ENCODE results near the gene PNPLA6. TPM values are rescaled to one million over a fixed set of nuclear protein-coding genes. Genes with fewer than 3 reads are reported as not detected.

The PNPLA6 gene
- total RNA-seq, 1 experiment from 2014 or later: 67.6 TPM

- ChIA-PET CTCF (no interaction called here), POLR2A (interaction anchor here (0.6 to 0.9 kb wide), 2 partner anchors 10 to 92 kb away, joined by 3 to 6 read pairs; no protein-coding TSS in a partner anchor)
- peaks cover 1% of the 10 kb centered on the region; the same call in 1 of the 2 replicates for H3K36me3 ChIP-seq (ENCODE audit: control insufficient read depth, insufficient read depth, low read length)
- no peaks in the 10 kb centered on the region for H3K9me3 ChIP-seq
- intact Hi-C loops (cut with micrococcal nuclease; ENCODE audit: unreplicated experiment): loop anchor here (10.0 kb wide), 1 partner anchor 122 kb away; no protein-coding TSS in a partner anchor
- Mint-ChIP-seq H3K27ac (ENCODE audit: unreplicated experiment) (no peak overlapping the region), H3K4me3 (ENCODE audit: unreplicated experiment) (peak overlapping the region; percentile 70), H3K4me1 (ENCODE audit: low read depth, unreplicated experiment) (peaks cover 8% of the 10 kb centered on the region), H3K9me3 (ENCODE audit: unreplicated experiment) (no peaks in the 10 kb centered on the region), H3K36me3 (ENCODE audit: insufficient read depth, unreplicated experiment) (peaks cover 11% of the 10 kb centered on the region), H3K27me3 (ENCODE audit: insufficient read depth, unreplicated experiment) (no peaks in the 10 kb centered on the region)
- peak overlapping the region; percentile 75 for H3K4me3 ChIP-seq (ENCODE audit: low read depth, low read length)
- peaks cover 5% of the 10 kb centered on the region; the same call in 1 of the 2 replicates for H3K4me1 ChIP-seq
- H3K27me3 ChIP-seq (replicated peaks; ENCODE audit: control insufficient read depth, insufficient read depth, low read length): no peaks in the 10 kb centered on the region
- TF ChIP-seq CTCF (IDR thresholded peaks at IDR 0.05; ENCODE audit: insufficient read depth in 1 of 2, low read depth in 1 of 2, low read length in 1 of 2, severe bottlenecking in 1 of 2, unreplicated experiment in 1 of 2): no peak
- BruUV-seq (replicated peaks): no TSS peak
- DNase-seq: no peak
Observed at GRCh38 chr19:7516333-7516732, 19.2 kb upstream of the PNPLA6 start.

- intact Hi-C loops (cut with micrococcal nuclease; ENCODE audit: unreplicated experiment): loop anchor here (10.0 kb wide), 1 partner anchor 122 kb away; no protein-coding TSS in a partner anchor
- Mint-ChIP-seq H3K4me1 (ENCODE audit: low read depth, unreplicated experiment) (peaks cover 11% of the 10 kb centered on the region), H3K27me3 (ENCODE audit: insufficient read depth, unreplicated experiment) (no peaks in the 10 kb centered on the region), H3K4me3 (ENCODE audit: unreplicated experiment) (peak overlapping the region; percentile 70), H3K27ac (ENCODE audit: unreplicated experiment) (no peak overlapping the region), H3K36me3 (ENCODE audit: insufficient read depth, unreplicated experiment) (peaks cover 15% of the 10 kb centered on the region), H3K9me3 (ENCODE audit: unreplicated experiment) (no peaks in the 10 kb centered on the region)
- BruUV-seq (replicated peaks): no TSS peak
- POLR2A ChIA-PET: interaction anchor here (0.9 kb wide), 1 partner anchor 11 kb away, joined by 3 read pairs; no protein-coding TSS in a partner anchor
- no peak for DNase-seq
- H3K9me3 ChIP-seq: no peaks in the 10 kb centered on the region
- CTCF ChIA-PET: no interaction called here
- peaks cover 7% of the 10 kb centered on the region for H3K4me1 ChIP-seq
- TF ChIP-seq CTCF (IDR thresholded peaks at IDR 0.05; ENCODE audit: insufficient read depth in 1 of 2, low read depth in 1 of 2, low read length in 1 of 2, severe bottlenecking in 1 of 2, unreplicated experiment in 1 of 2): no peak
- H3K4me3 ChIP-seq (ENCODE audit: low read depth, low read length): peak overlapping the region; percentile 75
- no peaks in the 10 kb centered on the region for H3K27me3 ChIP-seq (replicated peaks; ENCODE audit: control insufficient read depth, insufficient read depth, low read length)
- H3K36me3 ChIP-seq (ENCODE audit: control insufficient read depth, insufficient read depth, low read length): peaks cover 1% of the 10 kb centered on the region; the same call in 1 of the 2 replicates
Observed at GRCh38 chr19:7516878-7517277, 18.6 kb upstream of the PNPLA6 start.

DNA sequence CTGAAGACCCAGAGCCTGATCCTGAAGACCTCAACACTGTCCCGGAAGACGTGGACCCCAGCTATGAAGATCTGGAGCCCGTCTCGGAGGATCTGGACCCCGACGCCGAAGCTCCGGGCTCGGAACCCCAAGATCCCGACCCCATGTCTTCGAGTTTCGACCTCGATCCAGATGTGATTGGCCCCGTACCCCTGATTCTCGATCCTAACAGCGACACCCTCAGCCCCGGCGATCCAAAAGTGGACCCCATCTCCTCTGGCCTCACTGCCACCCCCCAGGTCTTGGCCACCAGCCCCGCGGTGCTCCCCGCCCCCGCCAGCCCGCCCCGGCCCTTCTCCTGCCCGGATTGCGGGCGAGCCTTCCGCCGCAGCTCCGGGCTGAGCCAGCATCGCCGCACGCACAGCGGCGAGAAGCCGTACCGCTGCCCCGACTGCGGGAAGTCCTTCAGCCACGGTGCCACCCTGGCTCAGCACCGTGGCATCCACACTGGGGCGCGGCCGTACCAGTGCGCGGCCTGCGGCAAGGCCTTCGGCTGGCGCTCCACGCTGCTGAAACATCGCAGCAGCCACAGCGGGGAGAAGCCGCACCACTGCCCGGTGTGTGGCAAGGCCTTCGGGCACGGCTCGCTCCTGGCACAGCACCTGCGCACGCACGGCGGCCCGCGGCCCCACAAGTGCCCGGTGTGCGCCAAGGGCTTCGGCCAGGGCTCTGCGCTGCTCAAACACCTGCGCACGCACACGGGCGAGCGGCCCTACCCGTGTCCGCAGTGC is 16.0 kb upstream of the PNPLA6 start:
- Histone ChIP-seq H3K4me3 (ENCODE audit: low read depth, low read length) (no peak overlapping the region), H3K4me1 (peaks cover 15% of the 10 kb centered on the region), H3K9me3 (no peaks in the 10 kb centered on the region), H3K27me3 (replicated peaks; ENCODE audit: control insufficient read depth, insufficient read depth, low read length) (no peaks in the 10 kb centered on the region), H3K36me3 (ENCODE audit: control insufficient read depth, insufficient read depth, low read length) (peaks cover 1% of the 10 kb centered on the region; the same call in 1 of the 2 replicates)
- ChIA-PET POLR2A (no interaction called here), CTCF (no interaction called here)
- Mint-ChIP-seq H3K27me3 (ENCODE audit: insufficient read depth, unreplicated experiment) (no peaks in the 10 kb centered on the region), H3K4me3 (ENCODE audit: unreplicated experiment) (no peak overlapping the region), H3K4me1 (ENCODE audit: low read depth, unreplicated experiment) (peaks cover 16% of the 10 kb centered on the region), H3K9me3 (ENCODE audit: unreplicated experiment) (no peaks in the 10 kb centered on the region), H3K36me3 (ENCODE audit: insufficient read depth, unreplicated experiment) (peaks cover 26% of the 10 kb centered on the region), H3K27ac (ENCODE audit: unreplicated experiment) (no peak overlapping the region)
- no TSS peak for BruUV-seq (replicated peaks)
- intact Hi-C loops (cut with micrococcal nuclease; ENCODE audit: unreplicated experiment): loop anchor here (10.0 kb wide), 1 partner anchor 125 kb away; no protein-coding TSS in a partner anchor
- TF ChIP-seq CTCF (IDR thresholded peaks at IDR 0.05; ENCODE audit: insufficient read depth in 1 of 2, low read depth in 1 of 2, low read length in 1 of 2, severe bottlenecking in 1 of 2, unreplicated experiment in 1 of 2): no peak
- DNase-seq: no peak
